IPS DF 6.9 (cell line): Measurements from ENCODE around the gene PSME1.

Source experiments
- DNase-seq: peaks from one replicate; pipeline ENCODE4 v3.0.0-alpha.2; 2013; ENCODE audit warnings: low read depth, low spot score
- H3K27ac ChIP-seq: one replicate; pipeline ENCODE4 v1.5.1; 2013; ENCODE audit warnings: low read length, control low read depth
- H3K27me3 ChIP-seq: 2 replicates; pipeline ENCODE4 v1.6.1; 2013; ENCODE audit warnings: mild to moderate bottlenecking, low read length; ENCODE audit not compliant: control insufficient read depth, insufficient read depth
- H3K36me3 ChIP-seq: 2 replicates; pipeline ENCODE4 v1.6.1; 2013; ENCODE audit warnings: low read length; ENCODE audit not compliant: control insufficient read depth, insufficient read depth
- H3K4me1 ChIP-seq: 2 replicates; pipeline ENCODE4 v1.6.1; 2013; ENCODE audit warnings: low read length; ENCODE audit not compliant: control insufficient read depth, insufficient read depth
- H3K4me3 ChIP-seq: 2 replicates; pipeline ENCODE4 v1.5.1; 2013; ENCODE audit warnings: mild to moderate bottlenecking, low read length
- H3K9me3 ChIP-seq: 2 replicates; pipeline ENCODE4 v1.6.1; 2013; ENCODE audit warnings: low read length, inconsistent platforms; ENCODE audit not compliant: control insufficient read depth, insufficient read depth
- WGBS: extraction: QIAGEN DNeasy Blood & Tissue Kit; methylation state at CpG from one replicate; pipeline ENCODE4 v1.1.7; 2013; ENCODE audit warnings: mixed read lengths, missing lambda C conversion rate; ENCODE audit not compliant: insufficient read length, insufficient coverage; 5-methylcytosine and 5-hydroxymethylcytosine counted together

Gene PSME1

DNA sequence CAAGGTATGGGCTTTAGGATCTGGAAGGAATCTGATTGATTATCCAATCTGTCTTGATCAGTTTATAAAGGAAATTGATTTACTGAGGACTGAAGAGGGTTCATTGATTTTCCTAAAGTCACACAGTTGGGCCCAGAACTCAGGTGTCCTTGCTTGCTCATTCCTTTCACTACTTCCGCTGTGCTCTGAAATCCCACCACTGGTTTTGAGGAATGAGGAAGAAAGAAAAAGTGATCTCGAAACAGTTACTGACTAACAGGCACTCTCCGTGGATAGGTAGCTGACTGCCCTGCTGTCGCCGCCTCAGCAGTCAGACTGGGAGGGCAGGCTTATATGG lies 5.6 kb upstream of the PSME1 start, which contains the start of gene FITM1:
Gene FITM1 (plus strand): TSS at position 280 of the 337 bp plus-strand sequence. CDS start 905 bp downstream, outside the sequence.
- no peaks in the 10 kb centered on the region for H3K9me3 ChIP-seq
- no peak within 1 kb of the TSS for H3K4me3 ChIP-seq
- no peaks in the 10 kb centered on the region for H3K27me3 ChIP-seq
- H3K36me3 ChIP-seq, result no peaks in the 10 kb centered on the region
- no peak for DNase-seq
- H3K4me1 ChIP-seq, result peaks cover under 1% of the 10 kb centered on the region
- WGBS, result no CpG with 5 or more reads among the region's 5 CpGs
- no peak within 1 kb of the TSS for H3K27ac ChIP-seq

DNA sequence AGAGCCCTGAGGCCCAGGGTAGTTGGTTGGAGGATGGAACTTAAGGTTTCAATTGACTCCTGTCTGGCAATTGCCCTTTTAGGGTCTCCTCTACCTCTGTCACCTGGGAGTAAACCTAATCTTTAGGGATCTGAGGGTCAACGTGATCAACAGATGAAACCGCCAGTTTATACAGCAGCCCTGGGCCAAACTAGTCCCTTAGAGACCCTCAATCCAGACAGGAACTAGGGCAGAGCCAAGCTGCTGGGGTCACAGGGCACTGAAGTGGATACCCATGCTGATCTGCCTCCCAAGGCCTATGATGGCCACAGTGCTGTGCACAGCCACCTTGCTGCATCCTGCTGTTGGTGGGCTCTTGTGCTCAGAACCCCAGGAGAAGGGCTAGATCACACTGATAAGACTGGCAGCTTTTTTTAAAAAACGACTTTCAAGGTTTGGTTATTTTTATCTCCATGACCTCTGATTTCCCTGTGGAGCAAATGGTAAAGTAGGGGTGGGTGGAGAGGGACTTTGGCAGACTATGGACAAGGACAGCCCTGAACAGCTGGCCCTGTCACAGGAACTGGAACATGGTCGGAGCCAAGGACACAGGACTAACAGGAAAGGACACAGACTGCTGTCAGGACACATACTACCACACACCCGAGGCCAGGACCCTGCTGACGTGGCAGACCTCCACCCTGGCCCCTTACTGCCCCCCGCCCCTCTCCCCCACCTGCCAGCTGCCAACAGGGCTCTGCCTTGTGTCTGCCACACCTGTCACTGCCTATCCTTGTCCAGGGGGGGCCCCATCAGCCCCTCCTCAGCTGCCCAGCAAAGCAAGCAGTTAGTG lies 5.1 kb upstream of the PSME1 start:
- Histone ChIP-seq H3K9me3 (no peaks in the 10 kb centered on the region), H3K4me1 (peaks cover 2% of the 10 kb centered on the region), H3K27me3 (no peaks in the 10 kb centered on the region), H3K36me3 (no peaks in the 10 kb centered on the region), H3K27ac (no peak overlapping the region), H3K4me3 (no peak overlapping the region)
- DNase-seq, result no peak
- no CpG with 5 or more reads among the region's 7 CpGs for WGBS

DNA sequence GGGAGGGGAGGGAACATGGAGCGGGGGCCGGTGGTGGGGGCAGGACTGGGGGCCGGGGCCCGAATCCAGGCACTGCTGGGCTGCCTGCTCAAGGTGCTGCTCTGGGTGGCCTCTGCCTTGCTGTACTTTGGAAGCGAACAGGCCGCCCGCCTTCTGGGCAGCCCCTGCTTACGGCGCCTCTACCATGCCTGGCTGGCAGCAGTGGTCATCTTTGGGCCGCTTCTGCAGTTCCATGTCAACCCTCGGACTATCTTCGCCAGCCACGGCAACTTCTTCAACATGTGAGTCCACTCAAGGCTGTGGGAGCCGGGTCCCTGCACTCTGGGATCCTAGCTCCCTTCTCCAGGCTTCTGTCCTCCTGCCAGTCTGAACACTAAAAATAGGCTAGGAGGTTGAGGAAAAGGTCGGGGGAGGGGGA lies 4.4 kb upstream of the PSME1 start:
- H3K9me3 ChIP-seq, result no peaks in the 10 kb centered on the region
- H3K27me3 ChIP-seq, result no peaks in the 10 kb centered on the region
- WGBS, result no CpG with 5 or more reads among the region's 15 CpGs
- DNase-seq, result no peak
- H3K36me3 ChIP-seq, result no peaks in the 10 kb centered on the region
- H3K27ac ChIP-seq, result no peak overlapping the region
- no peak overlapping the region for H3K4me3 ChIP-seq
- H3K4me1 ChIP-seq, result peaks cover 2% of the 10 kb centered on the region

DNA sequence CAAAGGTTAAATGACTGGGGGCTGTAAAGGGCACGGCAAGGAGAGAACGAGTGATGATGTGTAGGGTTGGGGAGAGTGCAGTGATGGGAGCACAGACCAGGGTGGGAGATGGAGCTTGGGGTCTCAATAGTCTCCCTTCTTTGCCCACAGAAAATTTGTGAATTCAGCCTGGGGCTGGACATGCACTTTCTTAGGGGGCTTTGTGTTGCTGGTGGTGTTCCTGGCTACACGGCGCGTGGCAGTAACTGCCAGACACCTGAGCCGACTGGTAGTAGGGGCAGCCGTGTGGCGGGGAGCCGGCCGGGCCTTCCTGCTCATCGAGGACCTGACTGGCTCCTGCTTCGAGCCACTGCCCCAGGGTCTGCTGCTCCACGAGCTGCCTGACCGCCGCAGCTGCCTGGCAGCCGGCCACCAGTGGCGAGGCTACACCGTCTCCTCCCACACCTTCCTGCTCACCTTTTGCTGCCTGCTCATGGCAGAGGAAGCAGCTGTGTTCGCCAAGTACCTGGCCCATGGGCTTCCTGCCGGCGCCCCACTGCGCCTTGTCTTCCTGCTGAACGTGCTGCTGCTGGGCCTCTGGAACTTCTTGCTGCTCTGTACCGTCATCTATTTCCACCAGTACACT lies 3.8 kb upstream of the PSME1 start:
- Histone ChIP-seq H3K27me3 (no peaks in the 10 kb centered on the region), H3K27ac (no peak overlapping the region), H3K9me3 (no peaks in the 10 kb centered on the region), H3K36me3 (no peaks in the 10 kb centered on the region), H3K4me1 (peaks cover 5% of the 10 kb centered on the region), H3K4me3 (no peak overlapping the region)
- no CpG with 5 or more reads among the region's 24 CpGs for WGBS
- DNase-seq, result no peak

- no peak for DNase-seq
- Histone ChIP-seq H3K9me3 (no peaks in the 10 kb centered on the region), H3K4me3 (no peak overlapping the region), H3K27ac (no peak overlapping the region), H3K4me1 (peaks cover 5% of the 10 kb centered on the region), H3K36me3 (no peaks in the 10 kb centered on the region), H3K27me3 (no peaks in the 10 kb centered on the region)
- no CpG with 5 or more reads among the region's 2 CpGs for WGBS
These were observed 3.0 kb upstream of the PSME1 start for GRCh38 chr14:24132976-24133375.

GRCh38 chr14:24133735-24134134 lies 2.3 kb upstream of the PSME1 start:
- Histone ChIP-seq H3K27ac (no peak overlapping the region), H3K4me1 (peaks cover 5% of the 10 kb centered on the region), H3K27me3 (no peaks in the 10 kb centered on the region), H3K36me3 (peaks cover 3% of the 10 kb centered on the region; the same call in 1 of the 2 replicates), H3K9me3 (no peaks in the 10 kb centered on the region), H3K4me3 (no peak overlapping the region)
- no peak for DNase-seq
- no CpG with 5 or more reads among the region's 1 CpG for WGBS

DNA sequence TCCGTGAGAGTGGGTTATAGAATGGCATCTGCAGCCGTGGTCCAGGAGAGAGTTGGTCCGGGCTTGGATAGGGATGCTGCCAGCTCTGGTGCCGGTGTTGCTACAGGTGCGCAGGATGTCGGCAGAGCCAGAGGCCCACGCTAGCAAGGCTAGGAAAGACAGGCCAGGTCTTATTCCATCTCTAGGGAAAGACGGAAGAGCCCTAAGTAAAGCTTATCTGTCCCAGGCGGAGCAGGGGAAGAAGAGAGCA lies 485 bp upstream of the PSME1 start:
- Histone ChIP-seq H3K9me3 (no peaks in the 10 kb centered on the region), H3K36me3 (peaks cover 3% of the 10 kb centered on the region), H3K27me3 (no peaks in the 10 kb centered on the region), H3K4me3 (peak overlapping the region; percentile 89; the same call in 1 of the 2 replicates), H3K4me1 (peaks cover 5% of the 10 kb centered on the region), H3K27ac (no peak overlapping the region)
- DNase-seq, result no peak
- no CpG with 5 or more reads among the region's 9 CpGs for WGBS

DNA sequence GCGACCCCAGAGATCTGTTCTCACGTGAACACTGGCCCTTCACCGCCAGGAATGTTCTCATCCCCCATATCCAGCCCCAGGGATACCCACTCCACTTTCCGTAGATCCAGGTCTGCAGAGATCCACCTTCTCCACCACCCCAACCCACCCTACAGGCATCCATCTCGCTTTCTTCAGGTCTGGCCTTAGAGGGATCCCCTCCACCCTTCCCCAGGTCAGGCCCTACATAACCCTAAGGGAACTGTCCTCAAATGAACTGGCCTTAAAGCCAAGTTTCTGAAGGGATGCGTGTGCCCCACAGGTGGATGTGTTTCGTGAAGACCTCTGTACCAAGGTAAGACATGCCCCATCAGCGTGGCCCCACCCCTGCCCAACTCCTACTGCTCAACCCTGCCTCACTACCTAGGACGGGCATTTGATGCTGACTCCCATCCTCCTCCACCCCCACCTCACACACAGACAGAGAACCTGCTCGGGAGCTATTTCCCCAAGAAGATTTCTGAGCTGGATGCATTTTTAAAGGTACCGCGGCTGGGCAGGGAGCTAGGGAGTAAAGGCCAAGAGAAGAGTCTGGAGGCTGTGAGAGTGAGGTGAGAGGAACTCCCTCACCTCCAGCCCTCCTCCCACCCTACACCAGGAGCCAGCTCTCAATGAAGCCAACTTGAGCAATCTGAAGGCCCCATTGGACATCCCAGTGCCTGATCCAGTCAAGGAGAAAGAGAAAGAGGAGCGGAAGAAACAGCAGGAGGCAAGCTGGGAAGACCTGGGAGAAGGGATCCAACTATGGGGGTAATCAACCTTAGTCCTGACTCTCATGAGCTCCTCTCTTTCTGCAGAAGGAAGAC lies 912 bp downstream of the PSME1 start:
- H3K27ac ChIP-seq, result no peak overlapping the region
- no peaks in the 10 kb centered on the region for H3K27me3 ChIP-seq
- H3K9me3 ChIP-seq, result no peaks in the 10 kb centered on the region
- no peak for DNase-seq
- H3K4me1 ChIP-seq, result peaks cover 5% of the 10 kb centered on the region
- peaks cover 3% of the 10 kb centered on the region for H3K36me3 ChIP-seq
- no CpG with 5 or more reads among the region's 13 CpGs for WGBS
- peak overlapping the region; percentile 89; the same call in 1 of the 2 replicates for H3K4me3 ChIP-seq

DNA sequence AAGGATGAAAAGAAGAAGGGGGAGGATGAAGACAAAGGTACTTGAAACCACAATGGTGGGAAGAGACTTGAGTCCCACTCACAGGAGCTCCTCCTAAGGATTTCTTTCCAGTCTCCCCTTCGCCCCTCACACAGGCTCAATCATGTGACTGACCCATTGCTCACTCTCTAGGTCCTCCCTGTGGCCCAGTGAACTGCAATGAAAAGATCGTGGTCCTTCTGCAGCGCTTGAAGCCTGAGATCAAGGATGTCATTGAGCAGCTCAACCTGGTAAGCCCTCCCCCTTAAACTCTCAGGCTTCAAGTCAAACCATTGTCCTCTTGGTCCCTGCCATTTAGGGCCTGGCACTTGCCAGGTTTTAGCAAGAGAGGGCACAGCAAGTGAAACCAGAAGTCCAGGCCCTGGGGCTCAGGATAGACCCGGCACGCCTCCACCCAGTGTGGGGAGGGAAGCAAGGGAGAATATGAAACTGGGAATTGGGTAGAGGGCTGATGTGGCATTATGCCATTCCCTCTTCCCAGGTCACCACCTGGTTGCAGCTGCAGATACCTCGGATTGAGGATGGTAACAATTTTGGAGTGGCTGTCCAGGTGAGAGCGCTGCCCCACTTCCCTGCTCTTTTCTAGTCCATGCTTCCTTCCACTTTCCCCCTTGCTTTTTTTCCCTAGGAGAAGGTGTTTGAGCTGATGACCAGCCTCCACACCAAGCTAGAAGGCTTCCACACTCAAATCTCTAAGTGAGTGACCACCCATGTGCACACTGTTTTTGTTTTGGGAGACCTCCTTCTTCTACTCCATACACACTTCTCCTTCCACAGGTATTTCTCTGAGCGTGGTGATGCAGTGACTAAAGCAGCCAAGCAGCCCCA lies 1.8 kb downstream of the PSME1 start:
- DNase-seq, result no peak
- Histone ChIP-seq H3K27ac (no peak overlapping the region), H3K4me3 (no peak overlapping the region), H3K36me3 (peaks cover 3% of the 10 kb centered on the region), H3K4me1 (peaks cover 5% of the 10 kb centered on the region), H3K9me3 (no peaks in the 10 kb centered on the region), H3K27me3 (no peaks in the 10 kb centered on the region)
- no CpG with 5 or more reads among the region's 8 CpGs for WGBS
